HEK293 (cell line): ENCODE data around the gene CIART.

Experiments
- CTCF ChIA-PET: fragments of 350-600 bp; formaldehyde crosslinking; extraction: SDS; loops from one replicate; lab custom pipeline; 2021; ENCODE audit warnings: antibody characterized with exemption; lab: Yijun Ruan, JAX
- POLR2A ChIA-PET: fragments of 300-600 bp; formaldehyde crosslinking; extraction: SDS; loops from one replicate; lab custom pipeline; 2020; ENCODE audit warnings: antibody characterized with exemption, inconsistent platforms; lab: Yijun Ruan, JAX
- H3K27ac ChIP-seq: fragments of 200-500 bp; sonication (Bioruptor generic); 2 replicates; pipeline ENCODE4 v1.5.1; 2014; ENCODE audit warnings: low read depth, low read length, control low read depth, inconsistent platforms; ENCODE audit errors: extremely low read depth
- H3K36me3 ChIP-seq, 2 experiments: fragments of 200-500 bp in 1 of 2; sonication (Bioruptor generic) in 1 of 2; 1 replicate in 1 of 2; 2 replicates in 1 of 2; pipeline ENCODE4 v1.5.1; 2014 to 2017; ENCODE audit warnings: inconsistent platforms in 2 of 2, low read length in 2 of 2; ENCODE audit not compliant: control insufficient read depth in 2 of 2, insufficient read depth in 1 of 2
- H3K4me1 ChIP-seq: fragments of 200-500 bp; sonication (Bioruptor generic); 2 replicates; pipeline ENCODE4 v1.5.1; 2014; ENCODE audit warnings: mild to moderate bottlenecking, low read length, inconsistent platforms; ENCODE audit not compliant: control insufficient read depth, insufficient read depth
- H3K4me3 ChIP-seq: 2 replicates; pipeline ENCODE4 v1.5.1; 2011; ENCODE audit warnings: low read depth, mild to moderate bottlenecking, control low read depth, low read length, moderate library complexity
- H3K9me3 ChIP-seq: fragments of 200-500 bp; sonication (Bioruptor generic); 2 replicates; pipeline ENCODE4 v1.5.1; 2014; ENCODE audit warnings: low read depth, low read length, inconsistent platforms; ENCODE audit not compliant: control insufficient read depth, insufficient read depth
- BCL11B ChIP-seq: fragments of 450-650 bp; formaldehyde crosslinking; IDR thresholded peaks from 2 replicates; pipeline ENCODE4 v1.5.1; 2016; ENCODE audit warnings: low read depth, missing biosample characterization, missing genetic modification characterization
- GLIS1 ChIP-seq: fragments of 450-650 bp; formaldehyde crosslinking; IDR thresholded peaks from 2 replicates; pipeline ENCODE4 v1.5.1; 2016; ENCODE audit warnings: missing biosample characterization, missing genetic modification characterization
- KLF1 ChIP-seq: fragments of 450-650 bp; formaldehyde crosslinking; IDR thresholded peaks from 2 replicates; pipeline ENCODE4 v1.5.1; 2016; ENCODE audit warnings: missing biosample characterization, missing genetic modification characterization
- REPIN1 ChIP-seq: fragments of 450-650 bp; formaldehyde crosslinking; IDR thresholded peaks from 2 replicates; pipeline ENCODE4 v1.5.1; 2017; ENCODE audit warnings: missing biosample characterization, missing genetic modification characterization, low read depth
- SALL2 ChIP-seq: fragments of 450-650 bp; formaldehyde crosslinking; IDR thresholded peaks from 2 replicates; pipeline ENCODE4 v1.5.0; 2017; ENCODE audit warnings: missing biosample characterization, mild to moderate bottlenecking, missing genetic modification characterization, borderline replicate concordance
- SP2 ChIP-seq: fragments of 450-650 bp; formaldehyde crosslinking; IDR thresholded peaks from 2 replicates; pipeline ENCODE4 v1.5.1; 2016; ENCODE audit warnings: missing biosample characterization, missing genetic modification characterization
- ZBTB17 ChIP-seq: fragments of 450-650 bp; formaldehyde crosslinking; IDR thresholded peaks from 2 replicates; pipeline ENCODE4 v1.5.1; 2016; ENCODE audit warnings: missing biosample characterization, missing genetic modification characterization
- ZBTB44 ChIP-seq: fragments of 450-650 bp; IDR thresholded peaks from 2 replicates; pipeline ENCODE4 v1.5.1; 2018; ENCODE audit warnings: missing biosample characterization, mild to moderate bottlenecking, missing genetic modification characterization
- ZNF10 ChIP-seq: fragments of 450-650 bp; formaldehyde crosslinking; IDR thresholded peaks from 2 replicates; pipeline ENCODE4 v1.5.1; 2017; ENCODE audit warnings: missing biosample characterization, missing genetic modification characterization
- ZNF140 ChIP-seq: fragments of 450-650 bp; formaldehyde crosslinking; IDR thresholded peaks from 2 replicates; pipeline ENCODE4 v1.5.1; 2016; ENCODE audit warnings: missing biosample characterization, missing genetic modification characterization
- ZNF155 ChIP-seq: fragments of 450-650 bp; formaldehyde crosslinking; IDR thresholded peaks from 2 replicates; pipeline ENCODE4 v1.5.1; 2016; ENCODE audit warnings: missing biosample characterization, missing genetic modification characterization
- ZNF174 ChIP-seq: fragments of 450-650 bp; formaldehyde crosslinking; IDR thresholded peaks from 2 replicates; pipeline ENCODE4 v1.5.0; 2017; ENCODE audit warnings: missing biosample characterization, mild to moderate bottlenecking, missing genetic modification characterization
- ZNF311 ChIP-seq: fragments of 450-650 bp; formaldehyde crosslinking; IDR thresholded peaks from 2 replicates; pipeline ENCODE4 v1.5.1; 2017; ENCODE audit warnings: missing biosample characterization, missing genetic modification characterization, borderline replicate concordance
- ZNF324 ChIP-seq: fragments of 450-650 bp; formaldehyde crosslinking; IDR thresholded peaks from 2 replicates; pipeline ENCODE4 v1.5.1; 2016; ENCODE audit warnings: missing biosample characterization, missing genetic modification characterization
- ZNF341 ChIP-seq: fragments of 450-650 bp; formaldehyde crosslinking; IDR thresholded peaks from 2 replicates; pipeline ENCODE4; 2016; ENCODE audit warnings: low read depth, missing biosample characterization, missing genetic modification characterization
- ZNF544 ChIP-seq: fragments of 450-650 bp; formaldehyde crosslinking; IDR thresholded peaks from 2 replicates; pipeline ENCODE4 v1.5.0; 2017; ENCODE audit warnings: missing biosample characterization, missing genetic modification characterization
- ZNF623 ChIP-seq: fragments of 450-650 bp; formaldehyde crosslinking; IDR thresholded peaks from 2 replicates; pipeline ENCODE4 v1.5.1; 2016; ENCODE audit warnings: missing biosample characterization, missing genetic modification characterization
- ZNF654 ChIP-seq: fragments of 450-650 bp; formaldehyde crosslinking; IDR thresholded peaks from 2 replicates; pipeline ENCODE4 v1.5.1; 2016; ENCODE audit warnings: low read depth, missing biosample characterization, missing genetic modification characterization
- ZNF707 ChIP-seq: fragments of 450-650 bp; formaldehyde crosslinking; IDR thresholded peaks from 2 replicates; pipeline ENCODE4 v1.5.1; 2016; ENCODE audit warnings: missing biosample characterization, missing genetic modification characterization
- ZNF785 ChIP-seq: fragments of 450-650 bp; formaldehyde crosslinking; IDR thresholded peaks from 2 replicates; pipeline ENCODE4 v1.5.1; 2016; ENCODE audit warnings: missing biosample characterization, missing genetic modification characterization
- TF ChIP-seq, protein P1 (sequence below): fragments of 450-650 bp; formaldehyde crosslinking; IDR thresholded peaks from 2 replicates; pipeline ENCODE4 v1.5.1; 2016; ENCODE audit warnings: missing biosample characterization, missing genetic modification characterization
- TF ChIP-seq, protein P2 (sequence below): fragments of 450-650 bp; formaldehyde crosslinking; IDR thresholded peaks from 2 replicates; pipeline ENCODE4 v1.5.1; 2016; ENCODE audit warnings: missing biosample characterization, missing genetic modification characterization

CIART gene

DNA sequence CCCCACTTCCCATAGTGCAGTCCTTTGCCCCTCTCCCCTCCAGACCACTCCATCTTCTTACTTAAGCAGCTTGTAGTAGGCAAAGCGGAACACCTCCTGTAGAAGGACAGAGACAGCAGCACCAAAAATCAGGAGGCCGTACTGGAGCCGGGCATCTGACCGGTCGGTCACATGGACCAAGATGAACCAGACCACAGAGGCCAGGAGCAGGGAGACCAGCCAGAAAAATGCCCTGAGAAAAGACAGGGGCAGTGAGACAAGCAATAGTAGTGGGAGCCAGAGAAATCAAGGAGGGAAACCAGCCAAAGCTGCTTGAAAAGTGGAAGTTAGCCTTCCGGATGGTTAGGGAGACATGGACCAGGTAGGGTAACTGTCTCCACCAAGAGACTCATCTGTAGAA, 14.5 kb upstream of the CIART start:
- Histone ChIP-seq H3K4me1 (0 out of 2 replicates have a peak, but pooled peaks cover 7% of the 10 kb centered on the region), H3K36me3 (peaks cover 4 to 34% of the 10 kb centered on the region in 2 experiments; a peak in 2 of 3 replicates), H3K27ac (peak overlapping the region; percentile 75), H3K9me3 (no peaks in the 10 kb centered on the region), H3K4me3 (peak overlapping the region; percentile 67)
- no peak for TF ChIP-seq ZNF324 (tag by site-specific recombination)
- TF ChIP-seq ZNF311 (tag by site-specific recombination) = no peak
- no peak for TF ChIP-seq ZNF544 (tag by site-specific recombination)
- TF ChIP-seq ZNF174 (tag by site-specific recombination) = no peak
- no peak for TF ChIP-seq ZNF140 (tag by site-specific recombination)
- no peak for TF ChIP-seq ZNF654 (tag by site-specific recombination)
- TF ChIP-seq KLF1 = no peak
- TF ChIP-seq ZNF707 (tag by site-specific recombination) = no peak
- TF ChIP-seq ZNF623 (tag by site-specific recombination) = no peak
- TF ChIP-seq ZNF785 (tag by site-specific recombination) = no peak
- ChIA-PET POLR2A (no interaction called here), CTCF (interaction anchor here (2.4 kb wide), 1 partner anchor 12 kb away, joined by 13 read pairs; no protein-coding TSS in a partner anchor)

GRCh38 chr1:150268340-150268704, 14.0 kb upstream of the CIART start:
- ChIA-PET CTCF (interaction anchor here (2.4 to 4.8 kb wide), 2 partner anchors 12 to 13 kb away, joined by 13 to 33 read pairs; no protein-coding TSS in a partner anchor), POLR2A (interaction anchor here (0.6 to 1.2 kb wide), 5 partner anchors 8 to 381 kb away, joined by 3 to 8 read pairs (median 4); partner anchors contain the start of gene CA14)
- H3K27ac ChIP-seq = peak overlapping the region; percentile 75
- 0 out of 2 replicates have a peak, but pooled peaks cover 7% of the 10 kb centered on the region for H3K4me1 ChIP-seq
- H3K36me3 ChIP-seq = peaks cover 4 to 34% of the 10 kb centered on the region in 2 experiments; a peak in 2 of 3 replicates
- H3K9me3 ChIP-seq = no peaks in the 10 kb centered on the region
- peak overlapping the region; percentile 67 for H3K4me3 ChIP-seq
- TF ChIP-seq SP2 (peak; percentile 4), BCL11B (tag by site-specific recombination) (no peak), REPIN1 (tag by site-specific recombination) (no peak), ZBTB44 (no peak)

- CTCF ChIA-PET = interaction anchor here (1.1 to 4.8 kb wide), 3 partner anchors 10 to 13 kb away, joined by 6 to 33 read pairs (median 13); no protein-coding TSS in a partner anchor
- Histone ChIP-seq H3K9me3 (no peaks in the 10 kb centered on the region), H3K4me1 (0 out of 2 replicates have a peak, but pooled peaks cover 7% of the 10 kb centered on the region), H3K36me3 (peaks cover 4 to 34% of the 10 kb centered on the region in 2 experiments; a peak in 2 of 3 replicates), H3K4me3 (peak within 1 kb of the TSS; percentile 67), H3K27ac (peak within 1 kb of the TSS; percentile 75)
- POLR2A ChIA-PET = interaction anchor here (0.6 to 1.2 kb wide), 8 partner anchors 9 to 1058 kb away, joined by 3 to 8 read pairs (median 4); partner anchors contain the start of genes CA14 and MCL1
- TF ChIP-seq SALL2 = no peak
- peak; percentile 84 for TF ChIP-seq ZBTB17 (tag by site-specific recombination)
- TF ChIP-seq, protein P1, sequence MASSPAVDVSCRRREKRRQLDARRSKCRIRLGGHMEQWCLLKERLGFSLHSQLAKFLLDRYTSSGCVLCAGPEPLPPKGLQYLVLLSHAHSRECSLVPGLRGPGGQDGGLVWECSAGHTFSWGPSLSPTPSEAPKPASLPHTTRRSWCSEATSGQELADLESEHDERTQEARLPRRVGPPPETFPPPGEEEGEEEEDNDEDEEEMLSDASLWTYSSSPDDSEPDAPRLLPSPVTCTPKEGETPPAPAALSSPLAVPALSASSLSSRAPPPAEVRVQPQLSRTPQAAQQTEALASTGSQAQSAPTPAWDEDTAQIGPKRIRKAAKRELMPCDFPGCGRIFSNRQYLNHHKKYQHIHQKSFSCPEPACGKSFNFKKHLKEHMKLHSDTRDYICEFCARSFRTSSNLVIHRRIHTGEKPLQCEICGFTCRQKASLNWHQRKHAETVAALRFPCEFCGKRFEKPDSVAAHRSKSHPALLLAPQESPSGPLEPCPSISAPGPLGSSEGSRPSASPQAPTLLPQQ (tag by site-specific recombination) = peak; percentile 37; the same call in 1 of the 2 replicates
- TF ChIP-seq, protein P2, sequence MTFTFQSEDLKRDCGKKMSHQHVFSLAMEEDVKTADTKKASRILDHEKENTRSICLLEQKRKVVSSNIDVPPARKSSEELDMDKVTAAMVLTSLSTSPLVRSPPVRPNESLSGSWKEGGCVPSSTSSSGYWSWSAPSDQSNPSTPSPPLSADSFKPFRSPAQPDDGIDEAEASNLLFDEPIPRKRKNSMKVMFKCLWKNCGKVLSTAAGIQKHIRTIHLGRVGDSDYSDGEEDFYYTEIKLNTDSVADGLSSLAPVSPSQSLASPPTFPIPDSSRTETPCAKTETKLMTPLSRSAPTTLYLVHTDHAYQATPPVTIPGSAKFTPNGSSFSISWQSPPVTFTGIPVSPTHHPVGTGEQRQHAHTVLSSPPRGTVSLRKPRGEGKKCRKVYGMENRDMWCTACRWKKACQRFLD = no peak
- TF ChIP-seq ZBTB44 = 0 out of 2 replicates have a peak, but pooled peaks have one; percentile 11
- TF ChIP-seq GLIS1 (tag by site-specific recombination) = peak; percentile 82
- peak; percentile 13; the same call in 1 of the 2 replicates for TF ChIP-seq ZNF10 (tag by site-specific recombination)
- TF ChIP-seq ZNF341 (tag by site-specific recombination) = peak; percentile 38
- no peak for TF ChIP-seq ZNF155
Observed at GRCh38 chr1:150268705-150269403, 13.5 kb upstream of the CIART start, which contains the start of gene APH1A. Gene APH1A (minus strand): TSS chr1:150269016. CDS start chr1:150268810, 206 bp downstream.
